HG03139 (cell line): ENCODE results near the gene DDX20.

ENCODE experiments used
- ATAC-seq: cut with Tn5 transposase; IDR thresholded peaks from one replicate; pipeline ENCODE4 v1.9.1; 2021; ENCODE audit not compliant: unreplicated experiment

Gene DDX20

GRCh38 chr1:111746614-111746999 is 9.1 kb upstream of the DDX20 start:
- ATAC-seq, result no peak

GRCh38 chr1:111747282-111747734 is 8.4 kb upstream of the DDX20 start:
- peak; percentile 54 for ATAC-seq

GRCh38 chr1:111747947-111748346 is 7.8 kb upstream of the DDX20 start:
- no peak for ATAC-seq

GRCh38 chr1:111749628-111750027 is 6.1 kb upstream of the DDX20 start:
- no peak for ATAC-seq

GRCh38 chr1:111750856-111751255 is 4.8 kb upstream of the DDX20 start:
- ATAC-seq, result no peak

GRCh38 chr1:111751906-111752575 is 3.7 kb upstream of the DDX20 start:
- no peak for ATAC-seq

GRCh38 chr1:111754984-111755330 is 744 bp upstream of the DDX20 start:
- ATAC-seq, result no peak

GRCh38 chr1:111756124-111756513 is 418 bp downstream of the DDX20 start:
- ATAC-seq, result peak; percentile 3

GRCh38 chr1:111758373-111758772 is 2.7 kb downstream of the DDX20 start:
- no peak for ATAC-seq

GRCh38 chr1:111761717-111762116 is 6.0 kb downstream of the DDX20 start:
- ATAC-seq, result no peak

- no peak for ATAC-seq
Measured at GRCh38 chr1:111762332-111762731, 6.6 kb downstream of the DDX20 start.

GRCh38 chr1:111768023-111768422 is 12.3 kb downstream of the DDX20 start:
- no peak for ATAC-seq

GRCh38 chr1:111768625-111769024 is 12.9 kb downstream of the DDX20 start:
- no peak for ATAC-seq

GRCh38 chr1:111769517-111770146 is 13.9 kb downstream of the DDX20 start:
- ATAC-seq, result no peak

- no peak for ATAC-seq
Measured at GRCh38 chr1:111770916-111771315, 15.2 kb downstream of the DDX20 start.

GRCh38 chr1:111775966-111776365 is 20.3 kb downstream of the DDX20 start:
- no peak for ATAC-seq

GRCh38 chr1:111776391-111776790 is 20.7 kb downstream of the DDX20 start:
- ATAC-seq, result no peak

GRCh38 chr1:111776861-111777260 is 21.2 kb downstream of the DDX20 start:
- ATAC-seq, result no peak

- ATAC-seq, result no peak
Measured at GRCh38 chr1:111777301-111777700, 21.6 kb downstream of the DDX20 start.

GRCh38 chr1:111778066-111778465 is 22.4 kb downstream of the DDX20 start:
- no peak for ATAC-seq

GRCh38 chr1:111778541-111779051 is 22.9 kb downstream of the DDX20 start:
- no peak for ATAC-seq

- ATAC-seq, result no peak
Measured at GRCh38 chr1:111779546-111779945, 23.8 kb downstream of the DDX20 start.
